GM21717 (cell line): ENCODE results near the gene RAB11FIP3.
"Not testable (repeated sequence)": the region's sequence is repeated elsewhere in the genome, so short reads cannot be mapped to it uniquely, and the experiment has no call there.

Source experiments
- ATAC-seq: cut with Tn5 transposase; IDR thresholded peaks from one replicate; pipeline ENCODE4 v1.9.1; 2021; ENCODE audit warnings: mild to moderate bottlenecking, moderate library complexity; ENCODE audit not compliant: unreplicated experiment

RAB11FIP3 gene

GRCh38 chr16:492211-492875 lies 66.9 kb downstream of the RAB11FIP3 start:
- no peak for ATAC-seq

GRCh38 chr16:494676-495075 lies 69.2 kb downstream of the RAB11FIP3 start:
- ATAC-seq, result not testable (repeated sequence)

GRCh38 chr16:495127-495748 lies 69.8 kb downstream of the RAB11FIP3 start:
- no peak for ATAC-seq

GRCh38 chr16:496097-496886 lies 70.8 kb downstream of the RAB11FIP3 start:
- ATAC-seq, result no peak

GRCh38 chr16:497258-497657 lies 71.8 kb downstream of the RAB11FIP3 start:
- no peak for ATAC-seq

GRCh38 chr16:499924-500323 lies 74.5 kb downstream of the RAB11FIP3 start:
- no peak for ATAC-seq

- ATAC-seq, result no peak
Observed at GRCh38 chr16:500709-501108, 75.3 kb downstream of the RAB11FIP3 start.

- ATAC-seq, result no peak
Observed at GRCh38 chr16:502179-502943, 76.9 kb downstream of the RAB11FIP3 start.

- no peak for ATAC-seq
Observed at GRCh38 chr16:503150-504071, 78.0 kb downstream of the RAB11FIP3 start.

GRCh38 chr16:505479-506245 lies 80.2 kb downstream of the RAB11FIP3 start:
- no peak for ATAC-seq

- ATAC-seq, result no peak
Observed at GRCh38 chr16:506246-506546, 80.7 kb downstream of the RAB11FIP3 start.

GRCh38 chr16:507527-507926 lies 82.1 kb downstream of the RAB11FIP3 start:
- not testable (repeated sequence) for ATAC-seq

- no peak for ATAC-seq
Observed at GRCh38 chr16:507996-508395, 82.5 kb downstream of the RAB11FIP3 start.

- ATAC-seq, result no peak
Observed at GRCh38 chr16:508884-509736, 83.7 kb downstream of the RAB11FIP3 start.

GRCh38 chr16:510066-510825 lies 84.8 kb downstream of the RAB11FIP3 start:
- ATAC-seq, result no peak

- no peak for ATAC-seq
Observed at GRCh38 chr16:512802-513201, 87.4 kb downstream of the RAB11FIP3 start.

- ATAC-seq, result no peak
Observed at GRCh38 chr16:513950-514349, 88.5 kb downstream of the RAB11FIP3 start.
